Activated T-helper 17 cell treated with anti-CD3 and anti-CD28 coated beads, Interleukin-2, amount 50 U/mL, for 72 hours (primary cell): ENCODE measurements around the gene RNASET2. TPM values are rescaled to one million over a fixed set of nuclear protein-coding genes. Genes with fewer than 3 reads are reported as not detected.
A peak's percentile ranks its signal among the peaks of the same experiment; 100 is the strongest.
"Not testable (repeated sequence)": the region's sequence is repeated elsewhere in the genome, so short reads cannot be mapped to it uniquely, and the experiment has no call there.

Source experiments
- ATAC-seq: fragments of 150-1000 bp; cut with Tn5 transposase; replicated peaks from 2 replicates; pipeline ENCODE4 v1.10.0; 2021; ENCODE audit warnings: mild to moderate bottlenecking, moderate library complexity
- H3K27ac Mint-ChIP-seq: one replicate; pipeline ENCODE4 v1.8.0; 2022; ENCODE audit warnings: mixed read lengths
- H3K27me3 Mint-ChIP-seq: one replicate; pipeline ENCODE4 v1.8.0; 2022; ENCODE audit warnings: mixed read lengths
- H3K36me3 Mint-ChIP-seq: one replicate; pipeline ENCODE4 v1.8.0; 2022; ENCODE audit warnings: low read depth, mild to moderate bottlenecking, mixed read lengths
- H3K4me1 Mint-ChIP-seq: one replicate; pipeline ENCODE4 v1.8.0; 2022; ENCODE audit warnings: mixed read lengths
- H3K4me3 Mint-ChIP-seq: one replicate; pipeline ENCODE4 v1.8.0; 2022; ENCODE audit warnings: mild to moderate bottlenecking, mixed read lengths
- H3K9me3 Mint-ChIP-seq: one replicate; pipeline ENCODE4 v1.8.0; 2022; ENCODE audit warnings: mixed read lengths
- total RNA-seq, 2 donors: library from RNA; stranded (reverse); gene quantifications; one replicate each; pipeline ENCODE4 v1.2.3, GENCODE V29; 2022

The RNASET2 gene
- total RNA-seq, 2 donors from 2014 or later: 94.2 to 210 TPM

DNA sequence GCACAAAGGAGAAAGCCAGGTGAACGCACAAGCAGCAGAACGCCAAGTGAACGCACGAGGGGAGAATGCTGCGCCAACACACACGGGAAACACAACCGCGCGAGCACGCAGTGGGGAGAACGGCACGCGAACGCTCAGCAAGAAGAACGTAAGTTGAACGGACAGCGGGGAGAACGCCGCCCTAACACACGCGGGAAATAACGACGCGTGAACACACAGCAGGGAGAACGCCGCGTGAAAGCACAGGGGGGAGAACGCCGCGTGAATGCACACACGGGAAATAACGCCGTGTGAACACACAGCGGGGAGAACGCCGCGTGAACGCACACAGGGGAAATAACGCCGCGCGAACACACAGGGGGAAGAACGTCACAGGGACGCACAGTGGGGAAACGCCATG lies 54.7 kb downstream of the RNASET2 start:
- no peak for ATAC-seq

DNA sequence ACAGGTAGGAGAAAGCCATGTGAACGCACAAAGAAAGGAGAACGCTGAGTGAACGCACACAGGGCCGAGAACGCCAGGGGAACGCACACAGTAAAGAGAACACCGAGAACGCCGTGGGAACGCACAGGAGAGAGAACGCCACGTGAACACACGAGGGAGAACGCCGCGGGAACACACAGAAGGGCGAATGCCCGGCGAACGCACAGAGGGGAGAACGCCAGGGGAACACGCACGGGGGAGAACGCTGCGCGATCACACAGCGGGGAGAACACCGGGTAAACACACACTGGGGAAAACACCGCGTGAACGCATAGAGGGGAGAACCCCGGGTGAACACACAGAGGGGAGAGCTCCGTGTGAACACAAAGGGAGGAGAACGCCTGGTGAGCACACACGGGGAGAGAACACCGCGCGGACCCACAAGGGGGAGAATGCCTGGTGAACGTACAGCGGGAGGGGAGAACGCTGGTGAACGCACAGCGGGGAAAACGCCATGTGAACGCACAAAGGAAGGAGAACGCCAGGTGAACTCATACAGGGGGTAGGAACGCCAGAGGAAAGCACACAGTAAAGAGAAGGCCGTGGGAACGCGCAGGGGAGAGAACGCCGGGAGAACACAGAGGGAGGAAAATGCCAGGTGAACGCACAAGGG lies 55.3 kb downstream of the RNASET2 start:
- Mint-ChIP-seq H3K27me3 (no peaks in the 10 kb centered on the region), H3K4me1 (peaks cover 9% of the 10 kb centered on the region), H3K4me3 (no peak overlapping the region), H3K9me3 (peaks cover 10% of the 10 kb centered on the region), H3K27ac (no peak overlapping the region), H3K36me3 (no peaks in the 10 kb centered on the region)
- ATAC-seq: no peak

More for the DNA sequence above, 54.7 kb downstream of the RNASET2 start:
- H3K9me3 Mint-ChIP-seq: peaks cover 10% of the 10 kb centered on the region
- H3K4me3 Mint-ChIP-seq: no peak overlapping the region
- H3K27ac Mint-ChIP-seq: no peak overlapping the region
- H3K4me1 Mint-ChIP-seq: peaks cover 11% of the 10 kb centered on the region
- no peaks in the 10 kb centered on the region for H3K27me3 Mint-ChIP-seq
- H3K36me3 Mint-ChIP-seq: no peaks in the 10 kb centered on the region

DNA sequence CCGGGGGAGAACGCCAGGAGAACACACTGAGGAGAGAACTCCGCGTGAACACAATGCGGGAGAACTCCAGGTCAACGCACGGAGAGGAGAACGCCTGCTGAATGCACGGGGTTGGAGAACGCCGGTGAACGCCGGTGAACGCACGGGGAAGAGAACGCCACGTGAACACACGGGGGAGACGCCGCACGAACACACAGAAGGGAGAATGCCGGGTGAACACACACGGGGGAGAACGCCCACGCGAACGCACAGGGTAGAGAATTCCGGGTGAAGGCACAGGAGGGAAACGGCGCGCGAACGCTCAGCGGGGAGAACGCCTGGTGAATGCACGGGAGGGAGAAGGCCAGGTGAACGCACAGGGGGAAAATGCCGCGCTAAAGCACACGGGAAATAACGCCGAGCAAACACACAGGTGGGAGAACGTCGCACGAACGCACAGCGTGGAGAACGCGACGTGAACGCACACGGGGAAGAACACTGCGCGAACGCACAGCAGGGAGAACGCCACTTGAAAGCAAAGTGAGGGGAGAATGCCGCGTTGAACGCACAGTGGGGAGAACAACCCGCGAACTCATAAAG lies 56.1 kb downstream of the RNASET2 start:
- Mint-ChIP-seq H3K36me3 (no peaks in the 10 kb centered on the region), H3K27ac (no peak overlapping the region), H3K4me1 (peaks cover 9% of the 10 kb centered on the region), H3K27me3 (no peaks in the 10 kb centered on the region), H3K9me3 (peaks cover 10% of the 10 kb centered on the region), H3K4me3 (no peak overlapping the region)
- no peak for ATAC-seq

DNA sequence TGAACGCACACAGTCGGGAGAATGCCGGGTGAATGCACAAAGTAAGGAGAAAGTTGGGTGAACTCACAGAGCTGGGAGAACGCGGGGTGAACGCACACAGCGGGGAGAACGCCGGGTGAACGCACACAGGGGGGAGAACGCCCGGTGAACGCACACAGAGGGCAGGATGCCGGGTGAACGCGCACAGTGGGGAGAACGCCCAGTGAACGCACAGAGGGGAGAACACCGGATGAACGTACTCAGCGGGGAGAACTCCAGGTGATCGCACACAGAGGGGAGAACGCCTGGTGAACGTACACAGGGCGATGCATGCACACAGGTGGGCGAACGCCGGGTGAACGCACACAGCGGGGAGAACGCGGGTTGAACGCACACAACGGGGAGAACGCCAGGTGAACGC lies 57.4 kb downstream of the RNASET2 start:
- peaks cover 9% of the 10 kb centered on the region for H3K4me1 Mint-ChIP-seq
- peaks cover 10% of the 10 kb centered on the region for H3K9me3 Mint-ChIP-seq
- no peaks in the 10 kb centered on the region for H3K27me3 Mint-ChIP-seq
- H3K36me3 Mint-ChIP-seq: no peaks in the 10 kb centered on the region
- H3K4me3 Mint-ChIP-seq: no peak overlapping the region
- no peak overlapping the region for H3K27ac Mint-ChIP-seq
- no peak for ATAC-seq

DNA sequence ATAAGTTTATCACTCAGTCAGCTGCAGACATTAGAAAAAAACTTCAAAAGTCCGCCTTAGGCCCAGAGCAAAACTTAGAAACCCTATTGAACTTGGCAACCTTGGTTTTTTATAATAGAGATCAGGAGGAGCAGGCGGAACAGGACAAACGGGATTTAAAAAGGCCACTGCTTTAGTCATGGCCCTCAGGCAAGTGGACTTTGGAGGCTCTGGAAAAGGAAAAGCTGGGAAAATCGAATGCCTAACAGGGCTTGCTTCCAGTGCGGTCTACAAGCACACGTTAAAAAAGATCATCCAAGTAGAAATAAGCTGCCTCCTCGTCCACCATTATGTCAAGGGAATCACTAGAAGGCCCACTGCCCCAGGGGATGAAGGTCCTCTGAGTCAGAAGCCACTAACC lies 61.7 kb downstream of the RNASET2 start:
- ATAC-seq, H3K9me3 Mint-ChIP-seq, H3K4me1 Mint-ChIP-seq, H3K27me3 Mint-ChIP-seq, H3K36me3 Mint-ChIP-seq, H3K4me3 Mint-ChIP-seq: not testable (repeated sequence)
- peak overlapping the region; percentile 48 for H3K27ac Mint-ChIP-seq

DNA sequence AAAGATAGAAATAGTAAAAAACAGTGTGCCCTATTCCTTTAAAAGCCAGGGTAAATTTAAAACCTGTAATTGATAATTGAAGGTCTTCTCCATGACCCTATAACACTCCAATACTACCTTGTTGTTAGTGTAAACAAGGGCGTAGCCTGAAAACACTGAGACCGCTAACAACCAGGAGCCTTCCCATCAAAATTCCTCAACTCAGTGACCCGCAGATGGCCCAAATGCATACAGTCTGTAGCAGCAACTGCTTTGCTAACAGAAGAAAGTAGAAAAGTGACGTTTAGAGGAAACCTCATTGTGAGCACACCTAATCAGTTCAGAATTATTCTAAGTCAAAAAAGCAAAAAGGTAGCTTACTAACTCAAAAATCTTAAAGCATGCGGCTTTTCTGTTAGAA lies 63.9 kb downstream of the RNASET2 start:
- not testable (repeated sequence) for H3K4me1 Mint-ChIP-seq, H3K9me3 Mint-ChIP-seq, H3K27ac Mint-ChIP-seq, H3K36me3 Mint-ChIP-seq, H3K4me3 Mint-ChIP-seq, H3K27me3 Mint-ChIP-seq, ATAC-seq

DNA sequence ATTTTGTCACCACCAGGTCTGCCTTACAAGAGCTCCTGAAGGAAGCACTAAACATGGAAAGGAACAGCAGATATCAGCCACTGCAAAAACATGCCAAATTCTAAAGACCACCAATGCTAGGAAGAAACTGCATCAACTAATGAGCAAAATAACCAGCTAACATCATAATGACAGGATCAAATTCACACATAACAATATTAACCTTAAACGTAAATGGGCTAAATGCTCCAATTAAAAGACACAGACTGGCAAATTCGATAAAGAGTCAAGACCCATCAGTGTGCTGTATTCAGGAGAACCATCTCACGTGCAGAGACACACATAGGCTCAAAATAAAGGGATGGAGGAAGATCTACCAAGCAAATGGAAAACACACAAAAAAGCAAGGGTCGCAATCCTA lies 69.6 kb downstream of the RNASET2 start:
- not testable (repeated sequence) for H3K4me3 Mint-ChIP-seq, H3K4me1 Mint-ChIP-seq, H3K9me3 Mint-ChIP-seq, H3K27ac Mint-ChIP-seq, H3K27me3 Mint-ChIP-seq, ATAC-seq
- peaks cover 12% of the 10 kb centered on the region for H3K36me3 Mint-ChIP-seq

DNA sequence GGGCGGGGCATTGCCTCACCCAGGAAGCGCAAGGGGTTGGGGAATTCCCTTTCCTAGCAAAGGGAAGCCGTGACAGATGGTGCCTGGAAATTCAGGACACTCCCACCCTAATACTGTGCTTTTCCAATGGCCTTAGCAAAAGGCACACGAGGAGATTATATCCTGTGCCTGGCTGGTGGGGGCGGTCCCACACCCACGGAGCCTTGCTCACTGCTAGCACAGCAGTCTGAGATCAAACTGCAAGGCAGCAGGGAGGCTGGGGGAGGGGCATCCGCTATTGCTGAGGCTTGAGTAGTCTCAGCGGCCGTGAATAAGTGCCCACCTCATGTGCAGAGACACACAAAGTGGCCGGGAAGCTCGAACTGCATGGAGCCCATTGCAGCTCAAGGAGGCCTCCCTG lies 71.4 kb downstream of the RNASET2 start:
- not testable (repeated sequence) for ATAC-seq, H3K4me1 Mint-ChIP-seq, H3K4me3 Mint-ChIP-seq, H3K36me3 Mint-ChIP-seq, H3K9me3 Mint-ChIP-seq, H3K27me3 Mint-ChIP-seq, H3K27ac Mint-ChIP-seq

DNA sequence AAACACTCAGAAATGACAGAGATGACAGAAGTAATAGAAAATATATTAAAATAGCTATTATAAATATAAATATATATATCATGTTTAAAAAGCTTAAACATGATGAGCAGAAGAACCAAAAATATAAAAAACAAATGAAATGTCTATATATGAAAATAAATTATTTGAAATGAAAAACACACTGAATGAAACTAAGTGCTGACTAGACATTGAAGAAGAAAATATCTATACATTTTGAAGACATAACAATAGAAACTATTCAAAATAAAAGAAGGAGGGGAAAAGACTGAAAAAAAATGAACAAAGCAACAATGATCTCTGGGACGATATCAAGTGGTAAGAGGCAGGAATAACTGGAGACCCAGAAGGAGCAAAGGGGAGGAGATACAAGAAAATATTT lies 76.8 kb downstream of the RNASET2 start:
- no peaks in the 10 kb centered on the region for H3K36me3 Mint-ChIP-seq
- H3K4me3 Mint-ChIP-seq: no peak overlapping the region
- no peaks in the 10 kb centered on the region for H3K27me3 Mint-ChIP-seq

More for the DNA sequence above, 76.8 kb downstream of the RNASET2 start:
- Mint-ChIP-seq H3K9me3 (no peaks in the 10 kb centered on the region), H3K27ac (no peak overlapping the region), H3K4me1 (no peaks in the 10 kb centered on the region)
- no peak for ATAC-seq

Other genes with a start within 250 kb of the RNASET2 start
- 10 to 100 TPM; 24.7 to 29.0 TPM for gene CEP43, start 42.8 kb upstream of the RNASET2 start, total RNA-seq
- gene CCR6, start 166.5 kb upstream of the RNASET2 start, total RNA-seq: 10 to 100 TPM; 31.5 to 55.7 TPM
- not detected for gene GPR31, start 201.4 kb upstream of the RNASET2 start, total RNA-seq